GM19463 (cell line): Measurements from ENCODE around the gene ZBTB5.
"Not testable (repeated sequence)": the region's sequence is repeated elsewhere in the genome, so short reads cannot be mapped to it uniquely, and the experiment has no call there.

Source experiments
- ATAC-seq: cut with Tn5 transposase; IDR thresholded peaks from one replicate; pipeline ENCODE4 v1.9.1; 2021; ENCODE audit warnings: mild to moderate bottlenecking, moderate library complexity; ENCODE audit not compliant: unreplicated experiment

ZBTB5 gene, protein sequence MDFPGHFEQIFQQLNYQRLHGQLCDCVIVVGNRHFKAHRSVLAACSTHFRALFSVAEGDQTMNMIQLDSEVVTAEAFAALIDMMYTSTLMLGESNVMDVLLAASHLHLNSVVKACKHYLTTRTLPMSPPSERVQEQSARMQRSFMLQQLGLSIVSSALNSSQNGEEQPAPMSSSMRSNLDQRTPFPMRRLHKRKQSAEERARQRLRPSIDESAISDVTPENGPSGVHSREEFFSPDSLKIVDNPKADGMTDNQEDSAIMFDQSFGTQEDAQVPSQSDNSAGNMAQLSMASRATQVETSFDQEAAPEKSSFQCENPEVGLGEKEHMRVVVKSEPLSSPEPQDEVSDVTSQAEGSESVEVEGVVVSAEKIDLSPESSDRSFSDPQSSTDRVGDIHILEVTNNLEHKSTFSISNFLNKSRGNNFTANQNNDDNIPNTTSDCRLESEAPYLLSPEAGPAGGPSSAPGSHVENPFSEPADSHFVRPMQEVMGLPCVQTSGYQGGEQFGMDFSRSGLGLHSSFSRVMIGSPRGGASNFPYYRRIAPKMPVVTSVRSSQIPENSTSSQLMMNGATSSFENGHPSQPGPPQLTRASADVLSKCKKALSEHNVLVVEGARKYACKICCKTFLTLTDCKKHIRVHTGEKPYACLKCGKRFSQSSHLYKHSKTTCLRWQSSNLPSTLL

DNA sequence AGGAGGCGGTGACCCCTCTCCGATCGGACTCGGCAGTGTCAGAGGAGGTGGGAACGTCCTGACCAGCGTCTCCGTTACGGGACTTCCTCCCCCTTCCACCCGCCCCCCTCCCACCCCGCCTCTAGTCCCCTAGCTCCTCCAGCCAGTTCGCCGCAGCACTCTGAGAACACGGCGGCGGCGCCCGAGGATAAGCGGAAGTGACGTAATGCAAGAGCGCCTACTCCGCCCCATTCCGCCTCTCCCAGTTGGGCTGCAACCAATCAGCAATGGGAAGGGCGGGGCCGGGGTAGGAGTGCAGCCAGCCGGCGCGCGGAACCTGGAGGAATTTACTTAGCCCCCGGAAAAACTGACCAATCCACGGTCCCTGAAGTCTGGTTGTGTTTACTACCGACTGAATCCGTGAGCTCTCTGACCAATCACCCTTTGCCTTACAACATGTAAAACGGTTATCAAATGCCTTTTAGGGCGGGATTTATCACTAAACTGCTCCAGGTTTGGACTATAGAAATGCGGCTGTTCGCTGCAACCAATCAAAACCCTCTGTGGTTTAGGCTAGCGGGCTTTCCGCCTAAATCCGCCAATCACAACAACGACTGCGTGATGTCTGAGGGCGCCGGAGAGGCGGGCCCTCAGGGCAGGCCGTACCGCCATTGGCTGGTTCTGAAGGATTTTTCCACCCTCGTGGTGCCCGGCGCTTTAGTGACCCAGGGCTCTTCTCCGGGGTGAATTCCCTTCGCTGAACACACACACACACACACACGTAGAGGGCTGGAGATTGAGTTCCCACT is at the start of gene ZBTB5:
ZBTB5 (minus strand) TSS at position 202 of the 788 bp plus-strand sequence. CDS start 22,899 bp downstream, outside the sequence.
- ATAC-seq: peak; percentile 77

- ATAC-seq: no peak
Observed at GRCh38 chr9:37514999-37515398, 49.7 kb upstream of the ZBTB5 start.

DNA sequence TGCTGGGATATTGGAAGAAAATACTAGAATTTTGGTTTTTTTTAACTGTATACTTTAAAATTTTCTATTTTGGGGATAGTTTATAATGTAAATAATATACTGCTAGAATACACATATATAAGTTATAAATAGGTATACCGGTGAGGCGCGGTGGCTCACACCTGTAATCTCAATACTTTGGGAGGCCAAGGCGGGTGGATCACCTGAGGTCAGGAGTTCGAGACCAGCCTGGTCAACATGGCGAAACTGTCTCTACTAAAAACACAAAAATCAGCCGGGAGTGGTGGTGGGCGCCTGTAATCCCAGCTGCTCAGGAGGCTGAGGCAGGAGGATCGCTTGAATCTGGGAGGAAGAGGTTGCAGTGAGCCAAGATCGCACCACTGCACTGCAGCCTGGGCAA is 49.2 kb upstream of the ZBTB5 start:
- not testable (repeated sequence) for ATAC-seq

- ATAC-seq: no peak
Observed at GRCh38 chr9:37512437-37512836, 47.2 kb upstream of the ZBTB5 start.

DNA sequence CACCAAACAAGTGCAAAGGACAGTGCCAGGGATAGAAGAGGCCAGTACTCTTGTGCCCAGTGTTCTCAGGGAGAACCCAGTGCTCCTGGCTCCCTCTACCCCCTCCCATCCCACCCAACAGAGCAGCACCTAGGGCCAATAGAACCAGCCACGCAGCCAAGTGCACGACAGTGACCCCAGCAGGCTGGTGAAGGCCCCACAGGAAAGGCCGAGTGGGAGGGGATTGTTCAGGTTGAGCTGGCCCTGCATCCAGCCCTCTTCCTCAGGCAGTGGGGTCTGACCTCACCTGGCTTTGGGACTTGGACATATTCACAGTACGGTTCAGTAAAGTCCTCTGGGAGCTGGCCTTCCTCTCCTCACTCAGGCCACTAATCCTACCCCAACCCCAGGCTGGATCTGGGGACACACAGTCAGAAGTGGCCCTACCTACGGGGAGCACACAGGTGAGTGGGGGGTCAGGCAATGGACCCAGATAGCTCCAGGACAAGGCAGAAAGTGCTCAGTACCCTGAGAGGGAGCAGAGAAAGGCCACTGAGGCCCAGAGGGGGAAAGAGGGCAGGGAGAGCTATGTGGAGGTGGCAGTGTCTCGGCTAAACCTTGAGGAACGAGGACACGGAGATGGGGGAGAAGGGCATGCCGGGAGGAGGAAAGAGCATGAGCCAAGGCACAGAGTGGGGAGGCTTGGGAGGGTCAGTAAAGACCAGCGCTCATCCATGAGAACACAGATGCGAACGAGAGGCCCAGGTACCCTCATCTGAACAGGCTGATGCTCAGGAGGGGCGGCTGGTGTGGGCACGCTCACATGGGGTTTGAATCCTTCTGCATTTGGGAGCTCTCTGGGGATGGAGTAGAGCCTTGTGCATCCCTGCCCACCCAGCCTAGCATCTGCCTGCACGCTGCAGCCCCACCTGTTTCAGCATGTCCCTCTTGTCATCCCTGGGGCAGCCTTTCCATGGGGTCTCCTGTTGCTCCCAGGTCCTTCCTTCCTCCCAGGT is 46.1 kb upstream of the ZBTB5 start:
- ATAC-seq: peak; percentile 48

DNA sequence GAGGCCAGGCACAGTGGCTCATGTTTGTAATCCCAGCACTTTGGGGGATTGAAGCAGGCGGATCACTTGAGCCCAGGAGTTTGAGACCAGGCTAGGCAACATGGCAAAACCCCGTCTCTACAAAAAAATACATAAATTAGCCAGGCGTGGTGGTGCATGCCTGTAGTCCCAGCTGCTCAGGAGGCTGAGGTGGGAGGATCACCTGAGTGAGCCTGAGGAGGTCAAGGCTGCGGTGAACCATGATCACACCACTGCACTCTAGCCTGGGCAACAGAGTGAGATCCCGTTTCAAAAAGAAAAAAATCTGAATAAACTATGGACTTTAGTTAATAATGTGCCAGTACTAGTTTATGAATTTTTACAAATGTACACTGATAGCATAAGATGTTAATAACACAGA is 44.8 kb upstream of the ZBTB5 start:
- not testable (repeated sequence) for ATAC-seq

- ATAC-seq: no peak
Observed at GRCh38 chr9:37509536-37509935, 44.3 kb upstream of the ZBTB5 start.

DNA sequence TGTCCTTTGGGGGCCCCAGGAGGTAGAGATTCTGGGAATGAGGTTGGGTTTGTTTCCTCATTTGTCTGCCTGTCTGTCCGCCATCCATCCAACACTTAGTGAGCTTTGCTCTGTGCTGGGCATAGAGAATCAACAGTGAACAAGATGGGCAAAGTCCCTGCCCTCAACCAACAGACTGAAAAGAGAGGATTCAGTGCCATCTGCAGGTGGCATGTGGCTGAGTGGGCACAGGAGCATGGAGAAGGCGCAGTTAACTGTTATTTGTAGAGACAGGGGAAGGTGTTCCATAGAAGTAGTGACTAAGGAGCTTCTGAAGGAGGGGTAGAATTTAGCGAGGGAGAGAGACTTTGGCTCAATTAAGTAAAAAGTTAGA is 43.6 kb upstream of the ZBTB5 start:
- ATAC-seq: no peak

DNA sequence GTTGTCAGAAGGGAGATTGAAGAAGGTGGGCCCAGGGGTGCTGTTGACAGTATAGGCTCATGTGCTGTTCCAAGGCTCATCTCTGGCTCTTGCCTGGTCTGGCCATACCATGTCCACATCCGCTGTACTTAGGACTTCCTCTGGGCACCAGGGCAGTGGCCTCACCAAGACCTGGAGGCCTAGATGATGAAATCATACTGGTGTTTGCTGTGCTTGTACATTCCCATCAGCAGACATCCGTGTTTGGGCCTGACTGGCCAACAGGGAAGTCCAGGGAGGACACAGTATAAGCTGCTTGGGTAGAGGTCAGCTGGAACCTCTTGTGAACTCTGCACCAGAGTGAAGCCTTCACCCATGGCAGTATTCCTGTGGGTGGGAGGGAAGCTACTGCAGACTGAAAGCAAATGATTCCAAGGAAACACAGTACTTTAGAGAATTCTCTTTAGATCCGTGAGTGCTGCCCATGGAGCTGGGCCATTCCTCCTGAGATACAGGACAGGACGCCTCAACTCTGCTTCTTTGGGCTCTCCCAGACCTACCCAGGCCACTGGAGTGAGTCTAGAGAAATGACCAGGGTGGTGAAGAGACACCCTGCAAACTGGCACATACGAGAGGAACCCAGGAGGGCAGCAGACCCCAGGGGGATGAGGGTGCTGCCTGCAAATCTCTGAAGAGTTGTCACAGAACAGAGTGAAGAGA is 43.0 kb upstream of the ZBTB5 start:
- ATAC-seq: no peak

DNA sequence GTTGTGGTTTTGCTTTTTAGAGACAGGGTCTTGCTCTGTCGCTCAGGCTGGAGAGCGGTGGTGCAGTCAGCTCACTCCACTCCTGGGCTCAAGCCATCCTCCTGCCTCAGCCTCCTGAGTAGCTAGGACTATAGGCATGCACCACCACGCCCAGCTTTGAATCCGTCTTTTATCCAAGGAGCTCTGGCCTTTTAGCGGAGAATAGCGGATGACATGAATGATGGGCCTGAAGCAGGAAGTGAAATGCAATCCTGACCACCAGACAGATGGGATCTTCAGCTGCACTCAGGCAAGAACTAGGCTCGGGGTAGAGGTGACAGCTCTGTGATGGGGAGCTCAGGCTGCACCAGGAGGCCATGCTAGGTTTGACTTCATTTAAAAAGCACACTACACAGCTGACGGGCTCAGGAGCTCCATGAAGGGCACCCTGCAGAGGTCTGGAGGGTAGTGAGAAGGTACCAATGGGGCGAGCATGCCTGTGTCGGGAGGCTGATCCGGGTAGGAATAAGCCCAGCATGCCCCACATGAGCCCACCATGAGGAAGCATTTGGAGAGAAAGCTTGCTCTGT is 42.4 kb upstream of the ZBTB5 start:
- ATAC-seq: no peak

- no peak for ATAC-seq
Observed at GRCh38 chr9:37504605-37505004, 39.4 kb upstream of the ZBTB5 start.

- no peak for ATAC-seq
Observed at GRCh38 chr9:37503736-37504135, 38.5 kb upstream of the ZBTB5 start.

DNA sequence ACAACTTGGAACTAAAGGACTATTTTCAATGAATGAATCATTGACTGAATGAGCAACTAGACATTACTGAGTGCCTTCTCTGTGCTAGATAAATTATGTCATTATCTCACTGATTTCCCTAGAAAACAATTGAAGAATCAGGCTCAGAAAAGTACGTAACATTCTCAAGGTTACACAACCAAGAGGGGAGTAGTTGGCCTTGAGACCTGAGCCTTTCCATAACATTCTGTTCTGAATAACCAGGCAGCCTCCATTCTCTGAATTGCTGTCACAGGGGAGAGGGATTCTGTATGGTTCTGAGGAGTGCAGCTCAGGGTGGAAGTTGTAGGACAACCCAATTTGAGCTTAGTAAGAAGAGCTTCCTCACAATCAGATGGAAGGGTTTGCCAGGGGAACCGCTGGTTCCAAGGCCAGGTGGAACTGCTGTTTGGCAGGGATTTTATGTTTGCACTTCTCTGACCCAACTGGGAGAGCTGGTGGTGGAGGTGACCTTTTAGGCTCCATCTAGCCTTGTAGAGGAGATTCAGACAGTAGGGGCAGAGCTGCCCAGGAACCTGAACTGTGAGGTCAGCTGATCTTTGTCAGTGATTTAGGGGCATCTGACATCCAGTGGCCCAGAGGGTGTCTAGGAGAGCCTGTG is 36.8 kb upstream of the ZBTB5 start:
- no peak for ATAC-seq

- ATAC-seq: no peak
Observed at GRCh38 chr9:37499297-37499696, 34.0 kb upstream of the ZBTB5 start.

DNA sequence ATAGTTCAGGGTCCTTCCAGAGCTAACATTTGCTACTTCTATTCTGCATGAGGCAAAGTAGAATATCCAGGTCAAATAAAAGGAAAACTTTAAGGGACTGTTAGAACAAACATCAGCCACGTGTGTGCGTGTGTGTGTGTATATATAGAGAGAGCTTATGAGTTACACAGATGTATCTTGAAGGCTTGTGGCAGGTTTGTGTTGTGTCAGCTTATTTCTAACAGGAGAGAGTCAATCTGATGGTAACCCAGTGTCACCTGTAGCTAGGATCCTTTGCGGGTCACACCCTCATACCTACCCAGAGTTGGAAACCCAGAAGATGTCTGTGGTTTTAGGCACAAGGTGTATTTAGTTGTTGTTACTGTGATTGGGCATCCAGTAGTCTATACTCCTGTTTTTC is 33.2 kb upstream of the ZBTB5 start:
- ATAC-seq: no peak

DNA sequence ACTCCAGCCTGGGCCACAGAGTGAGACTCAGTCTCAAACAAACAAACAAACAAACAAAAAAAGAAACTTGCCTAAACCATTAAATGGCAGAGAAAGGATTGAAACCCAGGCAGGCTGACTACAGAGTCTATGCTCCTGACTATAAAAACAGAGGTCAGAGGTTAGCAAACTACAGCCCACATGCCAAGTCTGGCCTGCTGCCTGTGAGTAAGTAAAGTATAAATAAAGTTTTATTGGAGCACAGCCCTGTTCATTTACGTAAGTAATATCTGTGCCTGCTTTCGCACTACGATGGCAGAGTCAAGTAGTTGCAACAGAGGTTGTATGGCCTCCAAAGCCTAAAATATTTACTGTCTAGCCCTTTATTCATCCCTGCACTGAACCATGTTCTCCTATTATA is 32.1 kb upstream of the ZBTB5 start:
- no peak for ATAC-seq

GRCh38 chr9:37496020-37496419 is 30.8 kb upstream of the ZBTB5 start:
- ATAC-seq: no peak

GRCh38 chr9:37495571-37495970 is 30.3 kb upstream of the ZBTB5 start:
- ATAC-seq: no peak

GRCh38 chr9:37491939-37492338 is 26.7 kb upstream of the ZBTB5 start:
- ATAC-seq: no peak
